ENCODE data around the gene SMIM35.

The SMIM35 gene

GRCh38 chr11:118057251-118058145, 29.3 kb downstream of the SMIM35 start:
- DNase-seq (ENCODE audit: low spot score) = no peak

DNA sequence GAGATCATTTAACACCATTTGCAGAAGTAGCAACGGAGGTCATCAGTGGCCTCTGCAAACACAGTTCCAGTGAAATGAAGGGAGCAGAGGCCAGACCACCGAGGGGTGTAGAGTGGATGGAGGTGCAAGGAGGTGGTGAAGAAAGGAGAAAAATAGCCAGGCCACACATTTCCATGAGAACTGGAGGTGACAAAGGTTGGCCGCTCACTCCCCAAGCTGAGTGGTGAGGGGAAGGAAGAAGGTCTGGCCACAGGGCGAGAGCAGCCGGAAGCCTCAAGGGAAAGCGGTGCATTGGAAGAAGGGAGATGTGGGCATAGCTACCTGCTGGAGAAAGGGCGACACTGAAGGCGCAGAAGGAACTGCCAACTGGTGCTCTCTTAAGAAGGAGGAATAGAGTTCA, 30.0 kb downstream of the SMIM35 start:
- no peak for DNase-seq (ENCODE audit: low spot score)

GRCh38 chr11:118055966-118056365, 30.8 kb downstream of the SMIM35 start:
- no peak for DNase-seq (ENCODE audit: low spot score)

- no peak for DNase-seq (ENCODE audit: low spot score)
These were observed 31.8 kb downstream of the SMIM35 start for GRCh38 chr11:118054712-118055640.

- DNase-seq (ENCODE audit: low spot score) = no peak
These were observed 34.1 kb downstream of the SMIM35 start for GRCh38 chr11:118052581-118053206.

- DNase-seq (ENCODE audit: low spot score) = no peak
These were observed 34.9 kb downstream of the SMIM35 start for GRCh38 chr11:118051611-118052461.

DNA sequence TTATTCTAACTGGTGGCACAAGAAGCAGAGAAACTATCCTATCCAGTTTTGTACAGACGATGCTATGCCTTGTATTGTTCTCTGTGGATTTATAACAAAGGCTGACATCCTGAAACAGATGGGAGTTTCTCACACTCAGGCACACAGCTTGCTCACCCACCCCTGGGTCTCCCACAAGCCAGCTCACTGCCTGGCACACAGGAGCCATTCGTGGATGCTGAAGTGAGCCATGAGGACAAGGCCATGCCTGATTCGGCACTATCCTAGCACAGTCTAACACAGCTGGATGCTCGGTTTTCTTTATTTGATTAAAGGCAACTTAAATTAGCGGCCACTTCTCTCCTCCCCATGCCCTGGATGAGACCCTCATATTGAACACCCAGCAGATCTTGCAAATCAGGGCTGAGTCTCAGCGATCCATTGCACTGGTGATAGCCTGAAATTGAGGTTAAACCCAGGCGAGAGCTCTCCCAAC, 35.6 kb downstream of the SMIM35 start:
- no peak for DNase-seq (ENCODE audit: low spot score)

DNA sequence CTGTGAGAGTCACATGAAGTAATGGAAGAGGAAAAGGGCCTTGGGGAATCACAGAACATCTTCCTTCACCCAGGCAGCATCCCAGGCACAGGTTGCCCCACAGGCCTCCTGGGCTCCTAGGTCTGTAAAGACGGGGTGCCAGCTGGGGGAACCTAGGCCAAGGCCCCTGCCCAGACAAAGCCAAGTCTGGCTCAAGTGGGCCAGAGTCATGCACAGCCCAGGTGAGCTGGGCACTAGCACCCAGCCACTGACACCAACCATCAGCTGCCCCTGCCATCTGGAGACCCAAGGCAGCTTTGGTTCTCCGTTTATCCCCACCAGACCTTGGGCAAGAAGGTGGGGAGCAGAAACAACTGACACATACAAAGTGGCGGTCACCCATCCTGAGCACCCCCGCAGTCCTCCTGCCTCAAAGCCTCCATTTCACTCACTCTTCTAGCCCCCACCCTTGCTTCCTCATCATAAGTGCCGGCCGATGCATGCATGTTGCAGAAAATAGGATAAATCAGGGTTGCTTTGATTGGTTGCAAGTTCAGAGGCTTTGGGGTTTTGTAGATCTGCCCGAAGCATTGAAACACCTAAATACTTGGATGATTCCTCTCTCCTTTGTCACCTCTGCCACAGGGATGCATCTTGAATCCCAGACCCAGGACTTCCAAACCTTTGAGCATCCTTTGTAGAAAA, 36.4 kb downstream of the SMIM35 start:
- no peak for DNase-seq (ENCODE audit: low spot score)

- no peak for DNase-seq (ENCODE audit: low spot score)
These were observed 37.0 kb downstream of the SMIM35 start for GRCh38 chr11:118049771-118050170.

DNA sequence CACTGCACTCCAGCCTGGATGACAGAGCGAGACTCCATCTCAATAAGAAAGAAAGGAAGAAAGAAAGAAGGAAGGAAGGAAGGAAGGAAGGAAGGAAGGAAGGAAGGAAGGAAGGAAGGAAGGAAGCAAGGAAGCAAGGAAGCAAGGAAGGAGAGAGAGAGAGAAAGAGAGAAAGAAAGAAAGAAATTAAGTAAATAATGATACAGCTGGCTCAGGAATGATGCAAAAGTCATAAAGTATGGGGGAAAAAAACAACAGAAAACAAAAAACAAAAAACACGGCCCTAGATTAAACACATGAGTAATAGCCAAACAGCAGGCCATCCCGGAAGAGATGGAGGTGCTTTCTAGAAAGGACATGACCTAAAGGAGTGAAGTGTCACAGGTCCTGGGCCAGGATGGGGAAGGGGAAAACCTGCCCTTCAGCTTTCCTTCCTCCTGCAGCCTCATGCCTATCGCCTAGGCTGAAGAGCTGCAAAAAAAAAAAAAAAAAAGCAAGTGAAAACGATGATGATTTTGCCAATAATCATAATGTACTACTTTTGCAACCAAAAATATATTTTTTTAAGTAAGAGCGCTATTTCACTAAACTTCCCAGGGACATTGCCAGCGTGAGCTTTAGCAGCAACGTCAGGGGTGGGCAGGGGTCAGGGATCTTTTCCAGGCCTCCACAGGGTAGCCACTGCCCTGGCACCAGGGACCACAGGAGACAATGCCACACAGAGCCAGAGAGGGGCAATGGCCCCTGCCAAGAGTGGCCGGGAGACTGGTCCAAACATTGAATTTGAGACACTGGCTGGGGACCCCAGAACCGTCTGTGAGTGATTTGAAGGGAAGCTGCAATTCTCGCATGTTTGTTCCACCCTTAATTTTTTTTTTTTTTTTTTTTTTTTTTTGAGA, 38.0 kb downstream of the SMIM35 start:
- no peak for DNase-seq (ENCODE audit: low spot score)

GRCh38 chr11:118047749-118048148, 39.0 kb downstream of the SMIM35 start:
- DNase-seq (ENCODE audit: low spot score) = no peak

- DNase-seq (ENCODE audit: low spot score) = no peak
These were observed 39.6 kb downstream of the SMIM35 start for GRCh38 chr11:118046964-118047700.

- DNase-seq (ENCODE audit: low spot score) = no peak
These were observed 40.5 kb downstream of the SMIM35 start for GRCh38 chr11:118046051-118046963.

DNA sequence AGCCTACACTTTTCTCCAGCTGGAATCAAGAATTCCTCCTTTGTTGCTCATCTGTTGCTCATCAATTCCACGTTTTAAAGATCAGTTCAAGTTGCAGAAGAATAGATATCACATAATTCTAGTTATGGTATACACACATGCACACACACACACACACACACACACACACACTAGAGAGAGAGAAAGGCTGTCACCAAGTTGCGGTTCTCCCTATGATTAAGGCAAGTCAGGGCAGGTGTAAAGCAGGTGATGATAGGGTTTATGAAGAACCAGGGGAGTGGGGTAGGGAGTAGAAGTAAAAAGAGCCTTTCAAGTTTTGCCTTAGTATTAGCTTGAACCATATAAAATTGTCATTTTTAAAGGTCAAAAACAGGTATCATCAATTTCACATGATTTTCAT, 41.6 kb downstream of the SMIM35 start:
- DNase-seq (ENCODE audit: low spot score) = no peak

- DNase-seq (ENCODE audit: low spot score) = no peak
These were observed 44.0 kb downstream of the SMIM35 start for GRCh38 chr11:118042796-118043195.

GRCh38 chr11:118042141-118042540, 44.6 kb downstream of the SMIM35 start:
- DNase-seq (ENCODE audit: low spot score) = no peak

DNA sequence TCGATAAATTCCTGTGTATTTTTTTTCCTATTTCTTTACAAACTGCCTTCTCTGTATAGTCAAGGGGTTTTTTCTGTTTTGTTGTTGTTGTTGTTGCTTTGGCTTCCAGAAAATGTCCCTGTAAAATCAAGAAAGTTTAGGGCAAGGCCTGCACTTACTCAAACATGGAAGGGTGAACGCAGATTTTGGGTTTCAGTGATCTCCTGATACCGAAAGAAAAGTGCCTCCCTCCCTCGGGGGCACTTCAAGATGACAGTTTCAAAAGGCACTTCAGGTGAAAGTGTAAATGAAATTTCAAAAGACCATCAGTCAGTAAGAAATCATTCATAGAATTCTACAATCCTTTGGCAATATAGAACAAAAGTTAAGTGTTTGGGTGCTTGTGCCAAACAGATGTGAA, 53.3 kb downstream of the SMIM35 start:
- no peak for DNase-seq (ENCODE audit: low spot score)

DNA sequence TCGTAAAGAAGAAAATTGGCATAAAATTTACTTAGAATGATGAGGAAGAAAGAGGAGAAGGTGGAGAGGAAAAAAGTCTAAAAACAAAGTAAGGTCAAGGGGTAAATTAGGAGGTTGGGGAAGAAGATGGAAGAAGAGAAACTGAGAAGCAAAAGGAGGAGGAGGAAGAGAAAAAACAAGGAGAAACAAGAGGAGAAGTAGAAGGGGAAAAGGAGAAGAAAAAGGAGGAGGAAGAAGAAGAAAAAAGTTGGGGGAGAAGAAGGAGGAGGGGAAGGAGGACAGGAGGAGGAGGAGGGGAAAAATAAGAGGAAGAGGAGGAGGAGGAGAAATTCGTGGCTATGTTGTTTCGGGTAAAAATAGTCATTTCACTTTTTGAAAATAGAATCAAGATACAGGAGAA, 58.1 kb downstream of the SMIM35 start:
- DNase-seq (ENCODE audit: low spot score) = no peak
